ENCODE results near the gene ACP7.

- TF ChIP-seq CTCF (IDR thresholded peaks at IDR 0.05 in 2 of 3, conservative IDR thresholded peaks at IDR 0.05 in 1 of 3; ENCODE audit: control insufficient read depth in 2 of 3, extremely low read depth in 1 of 3, insufficient read depth in 1 of 3, low read depth in 3 of 3, low read length in 3 of 3), result no peak
- no peak for TF ChIP-seq GATAD2B (conservative IDR thresholded peaks at IDR 0.05; ENCODE audit: low read depth)
- no peak for TF ChIP-seq EP300 (IDR thresholded peaks at IDR 0.05; ENCODE audit: borderline replicate concordance in 1 of 2, control insufficient read depth in 1 of 2, low read depth in 2 of 2, low read length in 2 of 2)
- TF ChIP-seq JUND (IDR thresholded peaks at IDR 0.05; ENCODE audit: low read depth, low read length), result no peak
- no peak for TF ChIP-seq CHD4 (IDR thresholded peaks at IDR 0.05)
- TF ChIP-seq FOXK2 (IDR thresholded peaks at IDR 0.05), result no peak
- TF ChIP-seq GABPA (IDR thresholded peaks at IDR 0.05; ENCODE audit: low read depth), result no peak
- TF ChIP-seq ZNF622 (IDR thresholded peaks at IDR 0.05), result no peak
- no peak for TF ChIP-seq RAD21 (IDR thresholded peaks at IDR 0.05; ENCODE audit: insufficient read depth, low read depth, low read length)
- TF ChIP-seq USF2 (IDR thresholded peaks at IDR 0.05; ENCODE audit: borderline replicate concordance, low read depth, low read length), result no peak
- TF ChIP-seq HDGF (IDR thresholded peaks at IDR 0.05), result no peak
Measured at GRCh38 chr19:39156326-39157230, 72.4 kb downstream of the ACP7 start.
